Transverse colon (tissue), 4 donors: ENCODE measurements around the gene CHKA. TPM values are rescaled to one million over a fixed set of nuclear protein-coding genes. Genes with fewer than 3 reads are reported as not detected.

Experiments
- DNase-seq: peaks from one replicate; pipeline ENCODE4 v3.0.0-alpha.2; 2019
- H3K27ac ChIP-seq, 4 donors: fragments of 200-600 bp; sonication (generic); 2 replicates each; pipeline ENCODE4 v1.5.1; 2016 to 2018; ENCODE audit warnings: inconsistent platforms in 4 of 4
- H3K27me3 ChIP-seq: fragments of 200-600 bp; sonication (generic); 2 replicates; pipeline ENCODE4 v1.5.1; 2017; ENCODE audit warnings: inconsistent platforms
- H3K36me3 ChIP-seq, 4 donors: fragments of 200-600 bp; sonication (generic); 2 replicates each; pipeline ENCODE4 v1.5.1; 2017 to 2019; ENCODE audit warnings: inconsistent platforms in 4 of 4
- H3K4me1 ChIP-seq, 4 donors: fragments of 200-600 bp; sonication (generic); 2 replicates each; pipeline ENCODE4 v1.5.1; 2017 to 2020; ENCODE audit warnings: inconsistent platforms in 4 of 4
- H3K4me3 ChIP-seq, 4 donors: fragments of 200-600 bp; sonication (generic); 1 replicate in 1 of 4; 2 replicates in 3 of 4; pipeline versions ENCODE4 v1.5.1 to v1.6.1; 2017 to 2019; ENCODE audit warnings: inconsistent platforms in 4 of 4
- H3K9me3 ChIP-seq, 2 donors: fragments of 200-600 bp; sonication (generic); 2 replicates each; pipeline ENCODE4 v1.5.1; 2017 to 2019; ENCODE audit warnings: inconsistent platforms in 2 of 2
- EP300 ChIP-seq: sonication (generic); formaldehyde crosslinking; IDR thresholded peaks from one replicate; pipeline ENCODE4 v1.6.1; 2017; ENCODE audit warnings: antibody characterized with exemption, low read depth
- POLR2A ChIP-seq: fragments of 450-650 bp; IDR thresholded peaks from one replicate; pipeline ENCODE4 v1.6.1; 2016; ENCODE audit warnings: antibody characterized with exemption, mild to moderate bottlenecking, moderate library complexity
- POLR2AphosphoS5 ChIP-seq, 3 donors: sonication (generic); formaldehyde crosslinking; IDR thresholded peaks; one replicate each; pipeline ENCODE4 v1.6.1; 2016; ENCODE audit warnings: antibody characterized with exemption in 3 of 3
- WGBS, 2 donors: methylation state at CpG; one replicate each; pipeline ENCODE4 v1.1.5; 2018; ENCODE audit warnings: low coverage in 1 of 2; 5-methylcytosine and 5-hydroxymethylcytosine counted together
- in situ Hi-C, 4 donors: fragments of 200-750 bp; cut with MboI; loops; one replicate each; pipeline versions ENCODE4 v1.15.0 to v1.15.1; 2017; ENCODE audit warnings: low sequenced_read_pairs in 3 of 4, low pct_ligation_motif_present in 1 of 4, low pct_unique_long_range_greater_than_20kb in 1 of 4
- intact Hi-C: fragments of 100-400 bp; cut with DNase I; formaldehyde crosslinking; loops from one replicate; pipeline ENCODE4 v1.15.1; 2023; ENCODE audit warnings: low total_unique reads
- total RNA-seq, 4 donors: library from RNA; depleted of rRNA; stranded (reverse); fragments of >200 nt; gene quantifications; one replicate each; pipeline ENCODE4 v1.1.0, GENCODE V29; 2016
- TF ChIP-seq, protein P1 (sequence below), 5 experiments: fragments of 200-600 bp in 3 of 5; fragments of 450-650 bp in 2 of 5; sonication (generic) in 3 of 5; IDR thresholded peaks; 1 replicate in 2 of 5; 2 replicates in 3 of 5; pipeline ENCODE4 v1.5.1; 2016 to 2017; ENCODE audit warnings: antibody characterized with exemption in 5 of 5, inconsistent platforms in 3 of 5, mild to moderate bottlenecking in 2 of 5, moderate library complexity in 1 of 5

Gene CHKA
- total RNA-seq, 4 donors from 2014 or later: 41.6 to 253 (median 121) TPM

DNA sequence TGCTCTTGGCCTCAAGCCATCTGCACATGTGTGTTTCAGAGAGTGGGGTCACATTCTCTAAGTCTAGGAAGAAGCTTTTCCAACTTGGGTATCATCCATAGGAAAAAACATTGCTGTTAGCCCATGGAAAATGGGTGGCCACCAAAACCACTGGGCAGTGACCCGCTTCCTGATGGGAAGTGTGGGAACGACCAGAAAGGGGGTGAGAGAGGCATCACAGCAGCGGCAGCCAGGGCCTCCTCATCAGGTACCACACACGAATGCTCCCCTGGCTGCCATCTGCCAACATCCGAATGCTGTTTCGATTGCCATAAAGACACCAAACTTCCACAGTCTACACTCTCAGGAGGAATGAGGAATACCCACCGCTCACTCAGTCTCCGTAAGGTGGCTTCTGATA, 40.3 kb downstream of the CHKA start:
- no peak overlapping the region for H3K27ac ChIP-seq
- no peaks in the 10 kb centered on the region for H3K27me3 ChIP-seq
- intact Hi-C loops: no loop called here
- H3K36me3 ChIP-seq: no peaks in the 10 kb centered on the region
- 88 to 94% methylated on average over 3 to 8 of the region's 8 CpGs for WGBS, 2 donors
- no peak overlapping the region for H3K4me3 ChIP-seq
- in situ Hi-C loops: no loop called here
- H3K9me3 ChIP-seq: no peaks in the 10 kb centered on the region
- no peak for DNase-seq
- H3K4me1 ChIP-seq: peaks cover 0 to 18% (median 0%) of the 10 kb centered on the region in 4 donors
- no peak for TF ChIP-seq POLR2AphosphoS5 (IDR thresholded peaks at IDR 0.05)
- TF ChIP-seq, protein P1, sequence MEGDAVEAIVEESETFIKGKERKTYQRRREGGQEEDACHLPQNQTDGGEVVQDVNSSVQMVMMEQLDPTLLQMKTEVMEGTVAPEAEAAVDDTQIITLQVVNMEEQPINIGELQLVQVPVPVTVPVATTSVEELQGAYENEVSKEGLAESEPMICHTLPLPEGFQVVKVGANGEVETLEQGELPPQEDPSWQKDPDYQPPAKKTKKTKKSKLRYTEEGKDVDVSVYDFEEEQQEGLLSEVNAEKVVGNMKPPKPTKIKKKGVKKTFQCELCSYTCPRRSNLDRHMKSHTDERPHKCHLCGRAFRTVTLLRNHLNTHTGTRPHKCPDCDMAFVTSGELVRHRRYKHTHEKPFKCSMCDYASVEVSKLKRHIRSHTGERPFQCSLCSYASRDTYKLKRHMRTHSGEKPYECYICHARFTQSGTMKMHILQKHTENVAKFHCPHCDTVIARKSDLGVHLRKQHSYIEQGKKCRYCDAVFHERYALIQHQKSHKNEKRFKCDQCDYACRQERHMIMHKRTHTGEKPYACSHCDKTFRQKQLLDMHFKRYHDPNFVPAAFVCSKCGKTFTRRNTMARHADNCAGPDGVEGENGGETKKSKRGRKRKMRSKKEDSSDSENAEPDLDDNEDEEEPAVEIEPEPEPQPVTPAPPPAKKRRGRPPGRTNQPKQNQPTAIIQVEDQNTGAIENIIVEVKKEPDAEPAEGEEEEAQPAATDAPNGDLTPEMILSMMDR (IDR thresholded peaks at IDR 0.05): no peak
- TF ChIP-seq POLR2A: no peak
- no peak for TF ChIP-seq EP300

DNA sequence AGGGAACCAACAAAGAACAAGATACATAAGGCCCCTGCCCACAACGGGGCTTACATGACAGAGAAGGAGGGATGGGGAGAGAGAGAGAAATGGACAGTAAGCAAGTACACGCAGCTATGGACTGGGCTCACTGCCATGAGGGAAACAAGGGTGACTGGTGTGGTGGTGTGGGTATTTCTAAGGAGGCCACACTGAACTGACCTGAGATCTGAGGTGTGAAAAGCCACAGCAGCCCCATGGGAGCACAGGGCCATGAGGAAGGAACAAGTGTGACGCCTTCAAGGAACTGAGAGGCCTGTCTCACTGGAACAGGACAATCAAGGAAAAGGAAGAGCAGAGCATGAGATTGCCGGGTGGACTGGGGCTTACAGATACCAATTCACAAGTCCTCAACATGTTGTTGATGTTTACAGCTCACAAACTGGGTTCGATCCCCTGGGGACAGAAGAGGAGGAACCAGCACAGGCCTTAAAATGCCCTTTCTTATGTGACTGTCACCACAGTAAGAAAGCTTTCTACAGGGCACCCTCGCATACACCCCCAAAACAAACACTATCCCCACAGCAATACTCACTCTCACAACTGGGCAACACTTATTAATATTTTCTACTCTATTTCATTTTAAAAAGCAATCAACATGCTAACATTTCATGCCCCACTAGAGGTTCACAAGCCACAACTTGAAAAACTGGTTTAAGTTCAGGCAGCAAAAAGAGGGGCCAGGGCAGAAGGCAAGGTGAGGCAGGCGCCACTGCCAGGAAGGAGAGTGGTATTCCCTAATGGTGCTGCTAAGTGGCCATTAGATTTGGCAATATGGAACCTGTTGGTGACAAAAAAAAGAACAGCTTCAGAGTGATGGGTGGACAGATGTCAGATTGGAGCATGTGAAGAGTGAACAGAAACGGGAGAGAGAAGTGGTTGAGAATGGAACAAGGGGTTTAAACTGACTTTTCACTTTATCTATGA, 43.3 kb downstream of the CHKA start:
- in situ Hi-C loops: loop anchor here in 1 of 4 donors (10.0 kb wide), 1 partner anchor 87 kb away; no protein-coding TSS in a partner anchor
- Histone ChIP-seq H3K27me3 (no peaks in the 10 kb centered on the region), H3K27ac (no peak overlapping the region), H3K4me1 (peaks cover 0 to 11% (median 0%) of the 10 kb centered on the region in 4 donors), H3K4me3 (no peak overlapping the region), H3K9me3 (no peaks in the 10 kb centered on the region), H3K36me3 (peaks cover 0 to 6% (median 0%) of the 10 kb centered on the region in 4 donors)
- intact Hi-C loops: no loop called here
- 76% methylated on average over 7 to 8 of the region's 8 CpGs for WGBS, 2 donors
- TF ChIP-seq, protein P1 (IDR thresholded peaks at IDR 0.05): no peak
- DNase-seq: no peak

DNA sequence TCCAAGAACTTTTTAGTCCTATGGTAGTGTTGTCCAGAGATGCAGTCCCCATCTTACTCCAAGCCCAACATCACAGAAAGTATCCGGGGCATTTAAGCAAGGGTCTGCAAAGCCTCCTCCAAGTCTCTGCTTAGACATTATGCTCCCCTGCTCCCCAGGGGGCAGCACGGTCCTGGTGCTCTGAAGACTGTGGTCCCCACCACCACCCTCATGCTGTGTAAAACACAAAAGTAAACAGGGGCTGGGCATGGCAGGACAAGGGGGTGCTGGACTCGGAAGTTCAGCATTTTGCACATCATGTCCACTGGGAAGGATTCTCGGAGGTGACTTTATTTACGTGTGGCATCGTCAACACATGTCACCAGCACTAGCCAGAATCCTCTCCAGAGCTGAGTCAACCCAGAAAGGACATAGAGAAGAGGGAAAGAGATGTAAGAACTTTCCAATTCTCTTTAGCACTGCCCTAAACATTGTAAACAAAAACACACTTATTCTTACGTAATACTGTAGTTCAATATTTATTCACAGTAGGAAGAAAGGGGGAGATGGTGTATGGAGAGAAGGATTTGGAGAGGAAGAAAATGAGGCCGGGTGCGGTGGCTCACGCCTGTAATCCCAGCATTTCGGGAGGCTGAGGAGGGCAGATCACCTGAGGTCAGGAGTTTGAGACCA, 44.7 kb downstream of the CHKA start:
- 70 to 86% methylated on average over 5 to 11 of the region's 11 CpGs for WGBS, 2 donors
- DNase-seq: no peak
- Histone ChIP-seq H3K27me3 (no peaks in the 10 kb centered on the region), H3K4me1 (peaks cover 0 to 2% (median 0%) of the 10 kb centered on the region in 4 donors), H3K4me3 (no peak overlapping the region), H3K36me3 (peaks cover 0 to 8% (median 4%) of the 10 kb centered on the region in 4 donors), H3K9me3 (no peaks in the 10 kb centered on the region), H3K27ac (no peak overlapping the region)
- intact Hi-C loops: no loop called here
- in situ Hi-C loops: loop anchor here in 1 of 4 donors (10.0 kb wide), 1 partner anchor 88 kb away; no protein-coding TSS in a partner anchor
- TF ChIP-seq, protein P1 (IDR thresholded peaks at IDR 0.05): peak in 1 of 5 experiments; percentile 7
- TF ChIP-seq EP300 (no peak), POLR2A (no peak), POLR2AphosphoS5 (IDR thresholded peaks at IDR 0.05) (no peak)
